Measurements from ENCODE around the gene DEDD2.

DEDD2 gene

DNA sequence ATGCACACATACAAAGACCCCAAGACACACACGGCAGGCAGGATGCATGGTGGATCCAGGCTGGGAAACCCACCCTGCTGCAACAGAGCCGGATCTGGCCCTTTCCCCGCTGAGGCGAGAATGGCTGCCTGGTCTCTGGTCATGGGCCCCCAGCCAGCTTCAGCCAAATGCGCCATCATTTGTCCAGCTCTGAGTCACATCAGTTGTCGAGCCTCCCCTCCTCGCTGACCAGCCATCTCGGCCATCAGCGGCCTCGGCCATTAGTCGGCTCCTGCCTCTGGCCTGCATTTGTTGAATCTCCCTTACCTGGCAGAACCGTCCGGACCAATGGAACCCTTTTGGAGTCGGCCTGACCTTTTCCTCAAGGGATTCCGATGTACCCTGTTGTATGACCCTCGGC is 46.8 kb downstream of the DEDD2 start:
- no peak for DNase-seq (ENCODE audit: low spot score)

DNA sequence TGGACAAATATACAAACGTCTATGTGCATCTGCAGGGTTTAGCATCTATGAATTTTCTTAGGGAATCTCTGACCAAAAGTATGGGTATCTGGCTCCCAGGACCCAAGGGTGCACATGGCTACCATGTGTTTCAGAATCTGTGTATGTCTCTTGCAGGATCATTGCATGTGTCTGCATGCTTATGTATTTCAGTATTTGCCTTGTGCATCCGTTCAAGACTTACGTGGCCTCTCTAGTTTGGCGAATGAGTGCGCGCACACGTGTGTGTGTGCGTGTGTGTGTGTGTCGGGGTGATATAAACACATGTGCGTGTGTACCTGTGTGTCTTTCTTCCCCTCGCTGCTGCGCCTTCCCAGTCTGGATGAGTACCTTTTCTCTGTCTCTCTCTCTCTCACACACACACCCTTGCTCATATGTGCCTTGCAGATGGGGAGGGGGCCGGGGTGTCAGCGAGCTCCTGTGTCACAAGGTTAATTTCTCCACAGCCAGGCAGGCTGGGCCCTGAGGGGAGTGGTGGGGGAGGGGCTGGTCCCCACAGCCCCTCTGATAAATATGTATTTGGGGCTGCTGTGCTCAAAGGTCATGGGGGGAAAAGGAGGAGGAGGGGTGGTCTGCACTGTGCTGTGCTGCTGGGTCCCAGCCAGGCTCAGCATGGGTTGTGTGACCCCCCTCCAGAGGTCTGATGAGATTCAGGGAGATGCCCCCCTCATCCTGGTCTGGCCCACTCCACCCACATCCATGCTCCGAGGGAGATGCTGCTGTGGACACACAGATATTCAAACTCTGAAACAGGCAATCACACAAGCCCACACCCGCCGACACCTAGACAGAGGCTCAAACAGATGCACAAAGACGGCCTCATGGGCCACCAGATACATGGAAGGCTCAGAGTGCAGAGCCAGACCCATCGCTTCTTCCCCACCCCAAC is 47.7 kb downstream of the DEDD2 start:
- no peak for DNase-seq (ENCODE audit: low spot score)

- no peak for DNase-seq (ENCODE audit: low spot score)
These were observed 49.3 kb downstream of the DEDD2 start for GRCh38 chr19:42168206-42168605.

DNA sequence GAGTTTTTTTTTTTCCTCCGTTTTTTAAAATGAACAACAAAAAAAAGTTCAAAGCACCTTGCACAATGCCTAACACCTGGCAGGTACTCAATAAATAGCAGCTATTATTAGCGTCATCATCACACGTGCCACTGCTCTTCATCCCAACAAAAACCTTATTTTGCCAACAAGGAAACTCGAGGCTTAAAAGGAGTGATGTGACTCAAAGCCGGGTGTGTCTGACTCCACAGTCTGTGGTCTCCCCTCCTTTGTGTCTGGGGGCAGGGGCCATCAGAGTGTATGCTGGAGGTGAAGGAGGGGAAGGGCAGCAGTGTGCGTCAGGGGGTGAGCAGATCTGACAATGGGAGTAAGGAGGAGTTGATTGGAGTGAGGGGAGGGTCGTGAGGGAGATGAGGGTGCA is 51.2 kb downstream of the DEDD2 start:
- DNase-seq (ENCODE audit: low spot score) = no peak

- no peak for DNase-seq (ENCODE audit: low spot score)
These were observed 52.3 kb downstream of the DEDD2 start for GRCh38 chr19:42165146-42165545.

- no peak for DNase-seq (ENCODE audit: low spot score)
These were observed 55.7 kb downstream of the DEDD2 start for GRCh38 chr19:42161616-42162263.

GRCh38 chr19:42159942-42160341 is 57.5 kb downstream of the DEDD2 start:
- no peak for DNase-seq (ENCODE audit: low spot score)

DNA sequence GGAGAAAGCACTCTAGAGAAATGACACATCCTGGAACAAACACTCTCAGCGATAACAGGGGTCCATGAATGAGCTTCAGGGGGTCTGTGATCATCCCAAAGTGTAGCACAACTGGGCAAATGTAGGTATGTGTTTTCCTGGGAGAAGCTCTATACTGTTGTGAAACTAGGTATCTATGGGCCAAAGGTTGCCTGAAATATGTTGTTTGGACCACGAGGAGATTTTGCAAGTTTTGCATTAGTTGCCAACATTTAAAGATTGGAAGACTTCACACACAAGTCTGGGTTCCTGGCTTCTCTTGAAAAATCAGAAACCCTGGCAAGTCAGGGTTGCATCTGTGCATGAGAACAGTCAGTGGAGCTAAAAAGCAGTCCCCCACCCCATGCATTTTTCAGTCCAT is 58.6 kb downstream of the DEDD2 start:
- no peak for DNase-seq (ENCODE audit: low spot score)

GRCh38 chr19:42156571-42156970 is 60.9 kb downstream of the DEDD2 start:
- DNase-seq (ENCODE audit: low spot score) = no peak

DNA sequence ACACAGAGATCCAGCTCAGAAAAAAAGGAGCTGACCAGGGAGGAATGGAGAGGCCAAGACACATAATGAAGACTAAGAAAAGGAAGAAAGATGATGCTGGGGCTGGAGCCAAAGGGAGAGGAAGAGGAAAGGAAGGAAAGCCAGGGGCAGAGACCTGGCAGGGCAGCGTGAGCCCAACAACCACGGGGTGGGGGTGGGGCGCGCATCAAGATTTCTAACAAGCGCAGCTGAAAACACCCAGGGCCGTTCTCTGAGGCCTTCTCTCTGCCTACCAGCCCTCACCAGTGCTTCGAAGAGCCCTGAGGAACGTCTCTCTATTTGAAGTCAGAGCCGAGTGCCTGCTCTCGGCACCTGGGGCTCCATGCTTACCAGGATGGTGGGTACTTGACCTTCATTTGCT is 61.7 kb downstream of the DEDD2 start:
- DNase-seq (ENCODE audit: low spot score) = no peak

DNA sequence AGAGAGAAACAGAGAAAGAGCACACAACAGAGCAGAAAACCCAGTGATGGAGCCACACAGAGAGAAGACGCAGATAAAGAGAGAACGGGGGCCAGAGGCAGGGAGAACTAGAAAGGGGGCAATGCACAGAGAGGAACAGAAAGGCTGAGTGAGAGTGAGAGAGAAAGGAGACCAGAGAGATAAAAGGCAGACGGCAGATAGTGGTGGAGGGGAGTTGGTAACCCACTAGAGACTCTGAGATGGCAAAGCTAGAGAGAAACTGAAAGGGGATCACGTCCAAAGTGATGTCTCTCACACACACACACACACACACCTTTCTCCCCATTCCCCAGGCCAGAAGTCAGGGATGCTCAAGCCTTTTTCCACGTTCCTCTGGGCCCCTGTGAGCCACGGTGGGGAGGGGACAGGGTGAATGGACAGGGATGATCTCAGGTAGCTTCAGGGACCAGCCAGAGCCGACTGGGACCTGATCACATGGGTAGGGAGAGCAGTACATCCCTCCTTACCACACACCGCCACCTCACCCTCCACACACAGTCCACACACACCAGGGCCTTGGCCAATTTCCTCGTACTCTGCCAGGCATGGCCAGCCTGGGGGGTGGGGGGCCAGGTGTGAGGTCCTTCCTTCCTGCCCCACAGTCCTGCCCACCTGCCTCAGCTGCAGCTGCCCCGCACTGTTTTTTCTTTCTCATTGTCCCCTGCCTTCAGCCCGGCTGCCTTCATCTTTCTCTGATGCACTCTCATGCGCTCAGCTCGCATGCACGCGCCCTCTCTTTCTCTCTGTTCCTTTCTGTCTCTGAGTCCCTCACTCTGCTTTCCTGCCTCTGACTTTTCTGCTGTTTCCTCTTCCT is 62.8 kb downstream of the DEDD2 start:
- no peak for DNase-seq (ENCODE audit: low spot score)

DNA sequence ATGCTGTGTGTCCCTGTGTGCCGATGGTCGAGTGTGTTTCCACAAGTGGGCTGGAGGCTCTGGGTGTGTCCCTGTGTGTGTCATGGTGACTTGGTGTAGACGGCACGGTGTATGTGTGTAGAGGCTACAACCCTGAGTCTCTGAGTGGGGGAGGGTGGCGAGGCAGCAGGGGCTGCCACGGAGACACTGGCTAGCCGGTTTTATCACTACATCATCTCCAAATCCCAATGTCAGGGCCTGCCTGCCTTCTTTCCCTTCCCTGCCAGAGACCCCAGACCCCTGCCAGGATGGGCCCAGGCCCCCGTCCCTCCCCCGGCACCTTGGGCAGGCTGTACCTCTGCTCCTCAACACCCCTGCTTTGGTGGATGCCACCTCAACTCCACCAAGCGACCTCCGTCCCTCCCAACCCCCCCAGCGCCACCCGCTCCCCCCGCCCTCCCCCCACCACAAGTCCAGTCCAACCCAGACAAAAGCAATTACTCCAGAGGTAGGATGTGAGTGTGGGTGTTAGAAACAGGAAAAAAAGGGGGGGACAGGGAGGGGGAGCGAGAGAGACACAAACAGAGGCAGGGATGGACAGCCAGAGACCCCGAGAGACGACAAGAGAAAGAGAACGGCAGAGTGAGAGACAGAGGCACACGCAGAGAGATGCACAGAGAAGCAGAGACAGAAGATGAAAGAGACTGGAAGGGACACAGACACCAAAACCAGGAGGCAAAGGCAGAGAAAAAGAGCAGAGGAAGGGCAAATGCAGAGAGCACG is 63.6 kb downstream of the DEDD2 start:
- DNase-seq (ENCODE audit: low spot score) = no peak

GRCh38 chr19:42152910-42153671 is 64.4 kb downstream of the DEDD2 start:
- no peak for DNase-seq (ENCODE audit: low spot score)

DNA sequence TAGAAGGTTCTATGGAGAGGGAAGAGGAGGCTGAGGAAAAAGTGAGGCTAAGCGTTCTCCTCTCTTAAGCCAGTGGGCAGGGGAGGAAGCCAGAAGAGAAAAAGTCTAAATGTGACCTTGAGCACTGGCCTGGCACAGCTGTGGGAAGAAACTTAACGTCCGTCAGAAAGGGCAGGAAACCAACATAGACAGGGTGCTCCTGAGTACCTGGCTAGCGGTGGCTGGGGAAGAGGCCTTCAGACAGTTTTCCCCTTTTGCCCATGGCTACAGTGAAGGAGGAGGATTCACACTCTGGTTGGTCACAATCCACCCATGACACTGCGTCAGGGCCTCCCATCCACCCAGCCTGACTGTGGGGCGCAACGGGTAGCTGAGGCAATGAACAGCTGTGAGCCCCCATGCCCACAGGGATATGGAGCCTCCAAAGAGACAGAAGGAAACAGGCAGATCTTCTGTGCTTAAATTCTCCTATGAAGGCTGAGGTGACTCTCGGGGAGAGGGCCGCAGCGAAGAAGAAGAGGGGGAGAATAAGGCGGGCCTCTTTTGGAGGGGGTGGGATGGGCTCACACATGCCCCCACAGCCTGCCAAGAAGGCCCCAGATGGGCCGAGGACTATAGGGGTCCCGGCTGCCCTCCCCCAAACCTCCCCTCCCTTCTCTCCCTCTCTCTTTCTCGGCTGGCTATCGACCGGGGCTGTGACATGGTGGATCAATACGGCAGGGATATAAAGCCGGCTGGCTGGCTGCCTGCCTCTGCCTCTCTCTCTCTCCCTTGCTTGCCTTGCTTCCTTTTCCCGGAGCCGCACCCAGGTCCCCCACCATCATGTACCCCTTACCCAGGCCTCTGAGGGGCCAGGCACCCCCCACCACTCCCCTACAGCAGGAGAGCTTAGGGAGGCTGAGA is 65.4 kb downstream of the DEDD2 start:
- DNase-seq (ENCODE audit: low spot score) = no peak

DNA sequence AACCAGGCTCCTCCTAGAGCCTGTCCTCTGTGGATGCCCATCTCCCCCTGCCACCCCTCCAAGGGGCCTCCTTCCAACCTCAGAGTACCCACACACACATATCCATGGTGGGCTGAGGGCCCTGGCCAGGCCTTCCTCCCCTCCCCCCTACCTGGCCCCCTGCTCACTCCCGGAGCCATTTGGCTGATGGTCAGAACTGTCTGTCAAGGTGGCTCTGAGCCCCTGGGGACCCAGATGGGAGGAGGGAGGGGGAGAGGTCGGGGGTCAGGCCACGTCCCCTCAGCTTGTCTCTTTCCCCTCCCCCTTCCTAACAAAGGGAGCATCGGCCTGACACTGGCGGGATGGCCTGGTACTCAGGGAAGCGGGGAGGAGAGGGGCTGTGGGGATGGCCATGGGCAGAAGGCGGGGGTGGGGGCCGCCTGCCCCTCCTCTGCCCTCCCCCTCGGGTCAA is 66.5 kb downstream of the DEDD2 start:
- DNase-seq (ENCODE audit: low spot score) = no peak

- DNase-seq (ENCODE audit: low spot score) = no peak
These were observed 67.1 kb downstream of the DEDD2 start for GRCh38 chr19:42150364-42150763.

DNA sequence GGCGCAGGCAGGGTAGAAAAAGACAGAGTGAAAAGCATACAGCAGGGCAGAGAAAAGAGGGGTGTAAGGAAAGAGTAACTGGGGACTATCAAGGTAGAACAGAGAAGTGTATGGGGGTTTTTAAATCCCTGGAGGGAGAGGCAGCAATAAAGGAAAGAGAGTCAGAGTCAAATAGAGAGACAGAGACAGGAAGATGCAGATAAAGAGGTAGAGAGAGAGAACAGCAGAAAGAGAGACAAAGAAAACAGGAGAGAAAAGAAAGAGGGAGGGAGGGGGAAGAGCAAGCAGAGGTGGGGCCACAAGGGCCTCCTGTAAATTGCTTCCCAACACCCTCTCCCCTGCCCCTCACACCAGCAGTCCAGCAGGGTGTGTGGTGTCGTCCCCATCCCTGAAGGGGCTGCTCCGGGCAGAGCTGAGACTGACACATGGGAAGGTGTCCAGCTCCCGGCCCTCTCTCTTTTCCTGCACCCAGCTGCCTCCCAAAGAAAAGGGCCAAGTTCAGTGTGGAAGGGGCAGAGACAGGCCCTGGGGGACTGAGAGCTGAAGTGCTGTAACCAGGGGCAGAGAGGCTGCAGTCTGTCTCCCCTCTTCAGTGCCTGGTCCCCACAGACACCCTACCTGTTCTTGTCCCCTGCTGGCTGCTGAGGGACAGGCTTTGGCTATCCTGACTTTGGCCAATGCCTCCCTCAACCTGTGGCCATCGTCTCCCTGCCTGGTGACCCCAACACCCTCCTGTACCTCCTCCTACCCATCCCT is 67.9 kb downstream of the DEDD2 start:
- no peak for DNase-seq (ENCODE audit: low spot score)

Measured in LoVo (cell line).